HT1080 (cell line): ENCODE measurements around the gene AGBL1. TPM values are rescaled to one million over a fixed set of nuclear protein-coding genes. Genes with fewer than 3 reads are reported as not detected.
"Not testable (repeated sequence)": the region's sequence is repeated elsewhere in the genome, so short reads cannot be mapped to it uniquely, and the experiment has no call there.

ENCODE experiments used
- DNase-seq: peaks from one replicate; pipeline ENCODE4 v3.0.0-alpha.2; 2015; ENCODE audit warnings: low read depth
- total RNA-seq: library from RNA; depleted of rRNA; stranded (reverse); fragments of >200 nt; shearing (Covaris generic); gene quantifications from 2 replicates; pipeline ENCODE4 v1.2.3, GENCODE V29; 2014

AGBL1 gene
- total RNA-seq, 1 experiment from 2014 or later: 0.03 TPM

- DNase-seq: no peak
These were observed 3.1 kb downstream of the AGBL1 start for GRCh38 chr15:86082619-86083380.

DNA sequence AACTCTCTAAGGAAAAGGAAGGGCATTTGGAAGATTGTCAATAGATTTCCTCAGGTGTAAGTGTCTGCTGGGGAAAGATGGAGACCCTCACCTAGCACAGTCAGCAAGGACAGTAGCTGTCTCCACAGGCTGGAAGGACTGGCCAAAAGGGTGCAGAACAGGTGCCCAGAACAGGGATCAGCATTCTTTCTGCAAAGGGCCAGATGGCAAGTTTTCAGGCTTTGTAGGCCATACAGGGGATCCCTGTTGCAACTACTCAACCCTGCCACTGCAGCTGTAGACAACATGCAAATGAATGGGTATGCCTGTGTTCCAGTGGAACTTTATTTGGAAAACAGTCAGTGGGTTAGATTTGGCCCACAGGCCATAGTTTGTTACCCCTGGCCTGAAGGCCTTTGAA, 8.1 kb downstream of the AGBL1 start:
- no peak for DNase-seq

DNA sequence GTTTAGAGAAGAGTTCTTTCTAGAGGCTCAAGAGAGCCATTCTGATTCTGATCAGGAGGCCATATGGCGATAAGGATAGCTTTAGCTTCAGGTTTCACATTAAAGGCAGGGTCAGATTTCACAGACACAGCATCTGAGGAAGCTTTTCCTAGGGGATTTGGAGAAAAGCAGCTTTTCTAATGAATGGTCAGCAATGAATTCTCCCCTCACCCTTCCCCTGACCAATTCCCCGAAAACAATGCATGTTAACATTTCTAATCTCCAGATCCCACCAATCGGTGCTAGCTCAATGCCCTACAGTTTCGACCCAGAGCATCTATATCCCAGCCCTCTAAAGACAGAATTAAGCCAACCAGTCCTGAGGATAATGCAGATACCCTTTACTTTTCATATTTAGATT, 9.8 kb downstream of the AGBL1 start:
- DNase-seq: no peak

DNA sequence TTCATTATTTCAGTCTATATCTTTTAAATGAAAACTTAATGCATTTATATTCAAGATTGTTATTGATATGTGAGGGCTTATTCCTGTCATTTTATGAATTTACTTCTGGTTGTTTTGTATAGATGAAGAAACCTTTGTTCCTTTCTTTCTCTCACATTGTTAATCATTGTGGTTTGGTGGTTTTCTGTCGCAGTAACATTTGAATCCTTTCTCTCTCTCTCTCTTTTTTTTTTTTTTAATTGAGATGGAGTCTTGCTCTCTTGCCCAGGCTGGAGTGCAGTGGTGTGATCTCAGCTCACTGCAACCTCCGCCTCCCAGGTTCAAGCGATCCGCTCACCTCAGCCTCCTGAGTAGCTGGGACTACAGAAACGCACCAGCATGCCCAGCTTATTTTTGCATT, 22.1 kb downstream of the AGBL1 start:
- no peak for DNase-seq

DNA sequence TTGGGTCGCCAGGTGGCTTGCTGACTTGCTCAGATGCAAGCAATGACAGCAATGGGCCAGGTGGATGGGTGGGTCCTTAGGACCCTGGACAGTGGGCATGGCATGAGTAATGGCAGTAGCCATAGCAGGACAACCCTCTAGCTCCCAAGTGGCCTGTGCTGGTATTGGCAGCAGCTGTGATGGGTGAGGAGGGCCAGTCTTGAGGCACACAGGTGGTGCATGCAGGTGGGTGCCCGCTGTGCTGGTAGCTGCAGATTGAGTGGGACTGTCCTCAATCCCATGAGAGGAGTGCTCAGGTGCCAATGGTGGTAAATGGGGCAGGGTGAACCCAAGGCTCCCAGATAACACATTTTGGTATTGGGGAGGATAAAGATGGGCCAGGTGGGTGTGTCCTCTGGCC, 24.2 kb downstream of the AGBL1 start:
- DNase-seq: no peak

GRCh38 chr15:86106306-86106705, 26.6 kb downstream of the AGBL1 start:
- DNase-seq: no peak

GRCh38 chr15:86115145-86115801, 35.6 kb downstream of the AGBL1 start:
- no peak for DNase-seq

- no peak for DNase-seq
These were observed 42.0 kb downstream of the AGBL1 start for GRCh38 chr15:86121568-86122225.

DNA sequence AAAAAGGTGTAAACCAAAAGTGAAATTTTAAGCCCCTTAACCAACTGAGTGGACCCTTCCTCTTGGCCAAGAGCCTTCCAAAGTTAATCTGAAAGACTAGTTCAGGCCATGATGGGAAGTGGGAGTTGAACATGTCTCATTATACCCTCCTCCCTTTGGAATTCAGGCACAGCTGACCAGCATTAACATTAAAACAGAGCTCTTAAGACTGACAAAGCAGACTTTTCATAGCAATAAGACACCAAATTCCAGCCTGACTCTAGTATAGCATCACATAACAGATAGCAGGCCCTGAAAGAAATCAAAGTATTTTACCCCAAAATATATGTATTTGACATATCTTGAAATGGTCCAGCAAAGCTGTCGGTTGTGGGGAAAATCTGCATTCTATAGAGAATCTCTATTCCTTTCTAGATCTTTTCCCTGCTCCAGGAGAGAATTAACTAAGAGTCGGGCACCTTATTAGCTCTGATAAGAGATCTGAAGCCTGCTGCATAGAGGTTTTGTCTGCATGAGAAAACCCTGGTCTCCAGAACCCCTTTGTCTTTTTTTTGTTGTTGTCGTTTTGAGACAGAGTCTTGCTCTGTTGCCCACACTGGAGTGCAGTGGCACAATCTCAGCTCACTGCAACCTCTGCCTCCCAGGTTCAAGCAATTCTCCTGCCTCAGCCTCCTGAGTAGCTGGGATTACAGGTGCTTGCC, 43.2 kb downstream of the AGBL1 start:
- not testable (repeated sequence) for DNase-seq

- no peak for DNase-seq
These were observed 46.1 kb downstream of the AGBL1 start for GRCh38 chr15:86125775-86126174.

DNA sequence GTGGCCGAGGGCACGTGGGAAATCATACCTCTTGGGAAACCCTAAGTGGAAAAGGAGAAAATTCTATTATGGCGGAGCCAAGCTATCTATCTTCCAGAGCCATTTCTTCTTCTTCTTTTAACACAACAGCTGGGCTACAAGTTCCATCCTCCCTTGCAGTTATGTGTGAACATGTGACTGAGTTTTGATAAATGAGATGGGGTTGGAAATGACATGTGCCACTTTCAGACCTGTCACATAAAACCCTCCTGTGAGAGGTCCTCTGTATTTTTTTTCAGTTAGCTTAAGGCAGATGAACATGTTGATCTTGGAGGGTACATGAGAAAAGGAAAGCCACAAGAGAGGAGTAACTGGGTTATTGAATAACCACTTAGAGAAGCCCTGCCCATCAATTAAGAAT, 47.9 kb downstream of the AGBL1 start:
- DNase-seq: no peak

- DNase-seq: no peak
These were observed 55.4 kb downstream of the AGBL1 start for GRCh38 chr15:86135041-86135440.

GRCh38 chr15:86136861-86137260, 57.2 kb downstream of the AGBL1 start:
- DNase-seq: no peak

GRCh38 chr15:86138798-86139197, 59.1 kb downstream of the AGBL1 start:
- DNase-seq: no peak

- no peak for DNase-seq
These were observed 60.2 kb downstream of the AGBL1 start for GRCh38 chr15:86139828-86140227.

DNA sequence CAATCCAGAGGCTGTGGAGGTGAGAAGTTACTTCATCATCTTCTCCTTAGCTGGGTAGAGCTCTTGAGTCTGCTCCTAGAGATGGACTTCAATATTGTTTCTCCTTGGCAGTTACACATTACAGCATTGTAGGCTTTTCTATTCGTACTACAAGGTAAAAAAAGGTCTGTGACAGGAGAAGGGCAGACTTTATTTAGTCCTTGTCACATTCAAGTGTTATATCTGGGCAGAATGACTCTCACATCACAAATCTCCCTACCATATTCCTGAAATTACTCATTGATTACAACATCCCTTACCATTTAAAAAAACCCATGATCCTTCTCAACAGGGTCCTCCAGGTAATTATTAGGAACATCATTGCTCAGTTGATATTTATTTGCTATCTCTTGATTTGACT, 75.0 kb downstream of the AGBL1 start:
- DNase-seq: no peak

- DNase-seq: no peak
These were observed 75.9 kb downstream of the AGBL1 start for GRCh38 chr15:86155551-86155950.

DNA sequence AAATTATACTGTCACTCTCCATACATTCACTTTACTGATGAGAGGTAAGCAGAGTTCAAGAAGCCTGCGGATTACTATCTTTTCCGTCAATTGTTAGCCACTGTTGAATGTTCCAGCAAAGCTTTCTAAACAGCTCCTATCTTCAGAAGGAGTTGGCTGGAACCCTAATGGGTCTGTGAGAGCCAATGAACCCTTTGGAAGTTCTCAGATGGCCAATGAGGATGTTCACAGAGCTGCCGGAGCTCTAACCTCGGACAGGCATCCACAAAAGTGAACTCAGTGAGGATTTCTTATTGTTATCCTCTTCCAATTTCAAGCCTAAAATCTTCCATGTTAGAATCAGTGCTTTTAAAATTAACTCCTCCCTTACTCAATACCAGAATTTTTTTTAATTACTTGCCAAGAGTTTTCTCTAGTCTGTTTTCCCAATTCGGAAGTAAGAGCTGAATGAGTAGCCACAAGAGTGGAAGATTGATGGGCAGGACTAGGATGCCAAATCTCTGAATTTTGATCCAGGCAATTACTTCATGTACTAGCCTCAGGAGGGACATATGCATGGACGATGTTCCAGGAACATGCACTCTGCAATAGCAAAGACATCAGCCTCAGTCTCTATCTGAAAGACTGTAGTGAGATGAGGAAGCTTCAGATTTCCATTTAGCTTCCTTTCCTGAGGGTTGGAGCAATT, 78.1 kb downstream of the AGBL1 start:
- DNase-seq: no peak

DNA sequence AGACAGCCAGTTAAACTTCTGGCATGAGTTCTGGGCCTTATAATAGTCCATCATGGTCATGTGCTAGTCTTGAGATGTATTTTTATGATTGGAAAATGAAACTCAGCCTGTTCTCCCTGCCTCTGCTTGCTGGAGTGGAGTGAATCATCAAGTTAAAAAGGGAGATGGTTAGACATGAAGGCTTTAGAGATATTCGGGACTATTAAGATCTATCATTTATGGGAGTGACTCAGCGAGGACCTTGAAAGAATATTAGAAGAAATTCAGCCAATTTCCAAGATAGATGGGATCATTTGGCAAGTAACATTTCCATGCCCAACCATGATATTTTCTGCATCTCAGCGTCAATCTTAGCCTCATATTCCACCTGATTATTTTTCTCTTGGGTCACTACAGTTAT, 79.8 kb downstream of the AGBL1 start:
- DNase-seq: peak; percentile 16

GRCh38 chr15:86161250-86161649, 81.6 kb downstream of the AGBL1 start:
- DNase-seq: no peak

- no peak for DNase-seq
These were observed 82.5 kb downstream of the AGBL1 start for GRCh38 chr15:86162172-86162591.
